Measurements from ENCODE around the gene ARHGAP9. TPM values are rescaled to one million over a fixed set of nuclear protein-coding genes. Genes with fewer than 3 reads are reported as not detected.

The ARHGAP9 gene
- total and polyA plus RNA-seq, 2 experiments from 2014 or later, result 2.3 TPM; not detected in 1

DNA sequence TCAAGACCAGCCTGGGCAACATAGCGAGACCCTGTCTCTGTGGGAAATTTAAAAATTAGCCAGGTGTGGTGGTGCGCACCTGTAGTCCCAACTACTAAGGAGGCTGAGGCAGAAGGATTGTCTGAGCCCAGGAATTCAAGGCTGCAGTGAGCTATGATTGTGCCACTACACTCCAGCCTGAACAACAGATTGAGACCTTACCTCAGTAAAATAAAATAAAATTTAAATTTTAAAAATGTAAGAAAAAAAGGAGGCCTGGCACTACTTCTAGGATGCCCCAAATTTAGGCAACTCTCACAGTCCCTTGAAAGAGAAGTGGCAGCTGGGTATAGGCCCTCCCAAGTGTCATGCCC lies 25.5 kb downstream of the ARHGAP9 start:
- Histone ChIP-seq H3K27ac (no peak overlapping the region), H3K9me3 (ENCODE audit: low read depth) (no peaks in the 10 kb centered on the region), H3K27me3 (no peaks in the 10 kb centered on the region), H3K4me3 (no peak overlapping the region), H3K36me3 (no peaks in the 10 kb centered on the region), H3K4me1 (ENCODE audit: low read depth) (peaks cover 26% of the 10 kb centered on the region)
- TF ChIP-seq, protein P1, sequence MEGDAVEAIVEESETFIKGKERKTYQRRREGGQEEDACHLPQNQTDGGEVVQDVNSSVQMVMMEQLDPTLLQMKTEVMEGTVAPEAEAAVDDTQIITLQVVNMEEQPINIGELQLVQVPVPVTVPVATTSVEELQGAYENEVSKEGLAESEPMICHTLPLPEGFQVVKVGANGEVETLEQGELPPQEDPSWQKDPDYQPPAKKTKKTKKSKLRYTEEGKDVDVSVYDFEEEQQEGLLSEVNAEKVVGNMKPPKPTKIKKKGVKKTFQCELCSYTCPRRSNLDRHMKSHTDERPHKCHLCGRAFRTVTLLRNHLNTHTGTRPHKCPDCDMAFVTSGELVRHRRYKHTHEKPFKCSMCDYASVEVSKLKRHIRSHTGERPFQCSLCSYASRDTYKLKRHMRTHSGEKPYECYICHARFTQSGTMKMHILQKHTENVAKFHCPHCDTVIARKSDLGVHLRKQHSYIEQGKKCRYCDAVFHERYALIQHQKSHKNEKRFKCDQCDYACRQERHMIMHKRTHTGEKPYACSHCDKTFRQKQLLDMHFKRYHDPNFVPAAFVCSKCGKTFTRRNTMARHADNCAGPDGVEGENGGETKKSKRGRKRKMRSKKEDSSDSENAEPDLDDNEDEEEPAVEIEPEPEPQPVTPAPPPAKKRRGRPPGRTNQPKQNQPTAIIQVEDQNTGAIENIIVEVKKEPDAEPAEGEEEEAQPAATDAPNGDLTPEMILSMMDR (IDR thresholded peaks at IDR 0.05; ENCODE audit: low read depth, low read length), result no peak
- no peak for DNase-seq (ENCODE audit: low read depth in 1 of 2, low spot score in 1 of 2)

DNA sequence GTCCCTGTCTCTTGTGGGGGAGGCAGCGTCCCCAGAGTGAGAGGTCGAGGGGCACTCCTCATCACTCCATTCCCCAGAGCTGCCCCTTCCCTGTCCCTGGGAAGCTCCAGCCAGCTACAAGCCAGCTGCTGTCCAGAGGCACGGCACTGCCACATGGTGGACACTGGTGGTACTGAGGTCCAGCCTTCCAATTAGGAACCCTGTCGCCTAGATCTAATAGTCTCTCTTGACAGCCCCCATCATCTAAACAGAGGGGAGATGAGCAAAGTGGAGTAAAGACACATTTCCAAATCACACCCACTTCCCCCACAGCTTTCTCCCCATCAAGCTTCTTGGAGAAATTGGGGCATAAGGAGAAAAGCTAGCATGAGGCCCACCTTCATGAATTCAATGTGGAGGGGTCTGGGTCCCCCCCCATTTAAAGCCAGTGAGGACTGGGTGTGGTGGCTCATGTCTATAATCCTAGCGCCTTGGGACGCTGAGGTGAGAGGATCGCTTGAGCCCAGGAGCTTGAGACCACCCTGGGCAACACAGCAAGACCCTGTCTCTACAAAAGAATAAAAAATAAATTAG lies 26.6 kb downstream of the ARHGAP9 start:
- Histone ChIP-seq H3K4me1 (ENCODE audit: low read depth) (peaks cover 22% of the 10 kb centered on the region), H3K27me3 (no peaks in the 10 kb centered on the region), H3K4me3 (no peak overlapping the region), H3K27ac (peak overlapping the region; percentile 91), H3K9me3 (ENCODE audit: low read depth) (no peaks in the 10 kb centered on the region), H3K36me3 (no peaks in the 10 kb centered on the region)
- TF ChIP-seq, protein P1 (IDR thresholded peaks at IDR 0.05; ENCODE audit: low read depth, low read length), result peak; percentile 92
- DNase-seq (ENCODE audit: low read depth in 1 of 2, low spot score in 1 of 2), result peak; percentile 85 to 88

DNA sequence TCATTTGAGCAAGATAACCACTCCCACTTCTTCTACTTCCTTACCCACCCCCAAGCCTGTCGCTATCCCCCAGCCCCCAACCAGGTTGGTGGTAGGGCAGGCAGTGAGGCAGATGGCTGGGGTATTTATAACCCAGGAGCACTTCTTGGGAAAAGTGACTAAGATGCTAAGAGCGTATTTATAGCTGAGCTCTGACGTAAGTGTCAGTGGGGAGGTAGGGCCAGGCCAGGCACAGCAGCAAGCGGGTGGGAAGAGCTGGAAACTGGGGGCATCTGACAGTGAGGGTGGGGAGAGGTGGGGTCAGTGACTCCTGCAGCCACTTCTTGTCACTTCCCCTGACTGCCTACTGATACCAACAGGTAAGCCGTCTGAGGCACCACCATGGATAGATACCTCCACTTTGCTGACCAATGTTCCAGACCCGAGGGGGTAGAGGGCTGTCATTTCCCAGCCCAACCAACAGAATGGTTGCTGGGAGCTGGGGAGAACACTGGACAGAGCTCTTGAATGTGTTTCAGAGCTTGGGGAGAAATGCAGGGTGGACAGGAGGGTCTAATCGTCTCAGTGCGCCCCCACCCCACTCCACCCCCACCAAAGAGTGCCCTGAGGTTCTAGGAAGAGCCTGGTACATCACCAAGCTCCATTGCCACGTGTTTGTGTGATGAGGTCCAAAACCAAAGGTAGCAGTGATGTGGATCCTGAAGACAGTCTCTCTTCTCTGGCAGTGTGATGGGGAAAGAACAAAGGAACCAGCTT lies 27.3 kb downstream of the ARHGAP9 start:
- H3K9me3 ChIP-seq (ENCODE audit: low read depth), result no peaks in the 10 kb centered on the region
- no peaks in the 10 kb centered on the region for H3K36me3 ChIP-seq
- no peaks in the 10 kb centered on the region for H3K27me3 ChIP-seq
- H3K4me3 ChIP-seq, result no peak overlapping the region
- TF ChIP-seq, protein P1 (IDR thresholded peaks at IDR 0.05; ENCODE audit: low read depth, low read length), result no peak
- DNase-seq (ENCODE audit: low read depth in 1 of 2, low spot score in 1 of 2), result peak; percentile 86 to 94
- H3K4me1 ChIP-seq (ENCODE audit: low read depth), result peaks cover 22% of the 10 kb centered on the region
- peak overlapping the region; percentile 91 for H3K27ac ChIP-seq

DNA sequence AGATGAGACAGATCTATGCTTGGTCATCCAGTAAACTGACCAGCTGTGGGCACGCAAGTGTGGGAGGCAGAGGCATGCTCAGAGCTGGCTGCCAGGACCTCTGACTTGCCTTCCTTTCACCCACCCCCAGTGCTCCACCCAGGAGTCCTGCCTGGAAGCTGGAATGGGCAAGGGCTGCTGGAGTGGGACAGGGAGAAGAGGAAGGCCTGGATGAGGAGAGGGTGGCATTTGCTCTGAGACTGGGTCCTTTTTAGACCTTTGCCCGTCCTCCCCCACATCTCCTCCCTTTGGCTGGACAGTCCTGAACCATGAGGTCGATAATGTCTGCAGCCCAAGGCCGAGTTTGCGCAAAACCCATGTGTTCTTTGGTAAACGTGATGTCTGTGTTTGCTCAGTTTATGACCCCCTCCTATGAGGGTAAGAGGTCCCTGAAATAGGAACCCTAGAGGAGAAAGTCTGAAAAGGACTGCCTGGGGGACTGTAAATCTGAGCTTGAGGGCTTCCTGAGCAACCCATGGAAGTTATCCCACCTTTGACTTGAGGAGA lies 28.4 kb downstream of the ARHGAP9 start:
- Histone ChIP-seq H3K36me3 (no peaks in the 10 kb centered on the region), H3K4me3 (no peak overlapping the region), H3K27me3 (no peaks in the 10 kb centered on the region), H3K27ac (peak overlapping the region; percentile 91), H3K4me1 (ENCODE audit: low read depth) (peaks cover 22% of the 10 kb centered on the region), H3K9me3 (ENCODE audit: low read depth) (no peaks in the 10 kb centered on the region)
- DNase-seq (ENCODE audit: low read depth in 1 of 2, low spot score in 1 of 2), result no peak
- TF ChIP-seq, protein P1 (IDR thresholded peaks at IDR 0.05; ENCODE audit: low read depth, low read length), result no peak

DNA sequence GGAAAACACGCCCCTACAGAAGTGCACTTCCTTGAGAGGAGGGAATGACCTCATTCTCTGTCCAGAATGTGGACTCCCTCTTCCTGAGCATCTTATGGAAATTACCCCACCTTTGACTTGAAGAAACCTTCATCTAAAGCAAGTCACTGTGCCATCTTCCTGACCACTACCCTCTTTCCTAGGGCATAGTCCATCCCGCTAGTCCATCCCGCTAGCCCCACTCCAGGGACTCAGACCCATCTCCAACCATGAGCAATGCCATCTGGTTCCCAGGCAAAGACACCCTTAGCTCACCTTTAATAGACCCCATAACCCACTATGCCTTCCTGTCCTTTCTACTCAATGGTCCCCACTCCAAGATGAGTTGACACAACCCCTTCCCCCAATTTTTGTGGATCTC lies 29.6 kb downstream of the ARHGAP9 start:
- H3K4me3 ChIP-seq, result no peak overlapping the region
- TF ChIP-seq, protein P1 (IDR thresholded peaks at IDR 0.05; ENCODE audit: low read depth, low read length), result no peak

More for the DNA sequence above, 29.6 kb downstream of the ARHGAP9 start:
- H3K27me3 ChIP-seq, result no peaks in the 10 kb centered on the region
- no peak for DNase-seq (ENCODE audit: low read depth in 1 of 2, low spot score in 1 of 2)
- no peak overlapping the region for H3K27ac ChIP-seq
- H3K4me1 ChIP-seq (ENCODE audit: low read depth), result peaks cover 16% of the 10 kb centered on the region
- H3K9me3 ChIP-seq (ENCODE audit: low read depth), result no peaks in the 10 kb centered on the region
- no peaks in the 10 kb centered on the region for H3K36me3 ChIP-seq

All from cardiac muscle cell (in vitro differentiated cells and primary cell).